GM18907 (cell line): ENCODE results near the gene DENND1A.

Experiments used
- ATAC-seq: cut with Tn5 transposase; IDR thresholded peaks from one replicate; pipeline ENCODE4 v1.9.1; 2021; ENCODE audit warnings: mild to moderate bottlenecking, moderate library complexity; ENCODE audit not compliant: unreplicated experiment

DENND1A gene

GRCh38 chr9:123597048-123597447 lies 332.9 kb downstream of the DENND1A start:
- no peak for ATAC-seq

GRCh38 chr9:123591283-123591682 lies 338.6 kb downstream of the DENND1A start:
- no peak for ATAC-seq

GRCh38 chr9:123590499-123590898 lies 339.4 kb downstream of the DENND1A start:
- no peak for ATAC-seq

GRCh38 chr9:123589361-123590239 lies 340.3 kb downstream of the DENND1A start:
- no peak for ATAC-seq

- no peak for ATAC-seq
Measured at GRCh38 chr9:123586275-123586674, 343.7 kb downstream of the DENND1A start.

GRCh38 chr9:123584202-123585176 lies 345.4 kb downstream of the DENND1A start:
- ATAC-seq = no peak

GRCh38 chr9:123583646-123584045 lies 346.3 kb downstream of the DENND1A start:
- ATAC-seq = no peak

- peak; percentile 80 for ATAC-seq
Measured at GRCh38 chr9:123571240-123571639, 358.7 kb downstream of the DENND1A start.

- no peak for ATAC-seq
Measured at GRCh38 chr9:123568691-123569688, 360.9 kb downstream of the DENND1A start.

GRCh38 chr9:123567013-123567412 lies 362.9 kb downstream of the DENND1A start:
- ATAC-seq = no peak

- no peak for ATAC-seq
Measured at GRCh38 chr9:123564652-123565051, 365.3 kb downstream of the DENND1A start.

- ATAC-seq = peak; percentile 83
Measured at GRCh38 chr9:123562844-123563346, 367.0 kb downstream of the DENND1A start.

- no peak for ATAC-seq
Measured at GRCh38 chr9:123561046-123561445, 368.9 kb downstream of the DENND1A start.

GRCh38 chr9:123556464-123557435 lies 373.2 kb downstream of the DENND1A start:
- no peak for ATAC-seq

- ATAC-seq = no peak
Measured at GRCh38 chr9:123555646-123556045, 374.3 kb downstream of the DENND1A start.

- no peak for ATAC-seq
Measured at GRCh38 chr9:123552530-123552929, 377.4 kb downstream of the DENND1A start.

- ATAC-seq = no peak
Measured at GRCh38 chr9:123551734-123552133, 378.2 kb downstream of the DENND1A start.

- no peak for ATAC-seq
Measured at GRCh38 chr9:123550797-123551196, 379.1 kb downstream of the DENND1A start.

GRCh38 chr9:123550012-123550411 lies 379.9 kb downstream of the DENND1A start:
- no peak for ATAC-seq
